HEK293T (cell line): Measurements from ENCODE around the gene ZFX.

Source experiments
- CTCF ChIA-PET: fragments of 350-600 bp; formaldehyde crosslinking; extraction: SDS; loops from one replicate; lab custom pipeline; 2021; ENCODE audit warnings: antibody characterized with exemption, inconsistent platforms; lab: Yijun Ruan, JAX
- POLR2A ChIA-PET: fragments of 350-600 bp; formaldehyde crosslinking; extraction: SDS; loops from one replicate; lab custom pipeline; 2020; ENCODE audit warnings: antibody characterized with exemption, inconsistent platforms; lab: Yijun Ruan, JAX
- DNase-seq: peaks from one replicate; pipeline ENCODE4 v3.0.0; 2012; ENCODE audit warnings: mixed read lengths; ENCODE audit errors: extremely low spot score
- ARNT ChIP-seq: fragments of 450-650 bp; IDR thresholded peaks from 2 replicates; pipeline ENCODE4 v1.6.1; 2017; ENCODE audit warnings: mild to moderate bottlenecking
- BHLHE40 ChIP-seq: fragments of 450-650 bp; IDR thresholded peaks from 2 replicates; pipeline ENCODE4 v1.6.1; 2016; ENCODE audit warnings: mild to moderate bottlenecking, moderate library complexity, borderline replicate concordance
- CTBP1 ChIP-seq: fragments of 450-650 bp; IDR thresholded peaks from 2 replicates; pipeline ENCODE4 v1.6.1; 2016; ENCODE audit warnings: borderline replicate concordance
- ELF4 ChIP-seq: fragments of 450-650 bp; IDR thresholded peaks from 2 replicates; pipeline ENCODE4 v1.6.1; 2017; ENCODE audit warnings: antibody characterized with exemption
- FOXA1 ChIP-seq: fragments of 450-650 bp; IDR thresholded peaks from 2 replicates; pipeline ENCODE4 v1.6.1; 2016; ENCODE audit warnings: mild to moderate bottlenecking
- FOXK2 ChIP-seq: fragments of 450-650 bp; IDR thresholded peaks from 2 replicates; pipeline ENCODE4 v1.6.1; 2016; ENCODE audit warnings: mild to moderate bottlenecking
- FOXM1 ChIP-seq: fragments of 450-650 bp; IDR thresholded peaks from 2 replicates; pipeline ENCODE4 v1.6.1; 2017; ENCODE audit warnings: mild to moderate bottlenecking, borderline replicate concordance
- HDGF ChIP-seq: fragments of 450-650 bp; IDR thresholded peaks from 2 replicates; pipeline ENCODE4 v1.6.1; 2017; ENCODE audit warnings: antibody characterized with exemption, borderline replicate concordance
- L3MBTL2 ChIP-seq: fragments of 450-650 bp; conservative IDR thresholded peaks from 2 replicates; pipeline ENCODE4 v1.6.1; 2016; ENCODE audit warnings: mild to moderate bottlenecking
- LEF1 ChIP-seq: fragments of 450-650 bp; IDR thresholded peaks from 2 replicates; pipeline ENCODE4 v1.6.1; 2017; ENCODE audit warnings: mild to moderate bottlenecking, borderline replicate concordance
- NFRKB ChIP-seq: fragments of 450-650 bp; IDR thresholded peaks from 2 replicates; pipeline ENCODE4 v1.6.1; 2016; ENCODE audit warnings: mild to moderate bottlenecking, moderate library complexity
- PKNOX1 ChIP-seq: fragments of 450-650 bp; IDR thresholded peaks from 2 replicates; pipeline ENCODE4 v1.6.1; 2016
- SP1 ChIP-seq: fragments of 450-650 bp; IDR thresholded peaks from 2 replicates; pipeline ENCODE4 v1.6.1; 2017
- SUZ12 ChIP-seq: fragments of 450-650 bp; IDR thresholded peaks from 2 replicates; pipeline ENCODE4 v1.6.1; 2016; ENCODE audit warnings: mild to moderate bottlenecking
- TARDBP ChIP-seq: fragments of 450-650 bp; IDR thresholded peaks from 2 replicates; pipeline ENCODE4 v1.6.1; 2016
- ZNF384 ChIP-seq: fragments of 450-650 bp; IDR thresholded peaks from 2 replicates; pipeline ENCODE4 v1.6.1; 2016

The ZFX gene

GRCh38 chrX:24202465-24203031, 53.0 kb downstream of the ZFX start:
- TF ChIP-seq SUZ12 = no peak
- no peak for TF ChIP-seq HDGF
- TF ChIP-seq FOXA1 = no peak
- no peak for TF ChIP-seq SP1
- no peak for TF ChIP-seq NFRKB
- no peak for TF ChIP-seq ELF4
- CTCF ChIA-PET = no interaction called here
- no peak for DNase-seq
- POLR2A ChIA-PET = no interaction called here

- ChIA-PET POLR2A (no interaction called here), CTCF (no interaction called here)
- TF ChIP-seq FOXA1 (no peak), LEF1 (no peak), SP1 (no peak), L3MBTL2 (no peak), PKNOX1 (no peak), ARNT (no peak), FOXK2 (no peak), NFRKB (no peak), TARDBP (no peak), BHLHE40 (no peak)
- no peak for DNase-seq
These were observed 53.7 kb downstream of the ZFX start for GRCh38 chrX:24203072-24203808.

GRCh38 chrX:24204331-24204730, 54.8 kb downstream of the ZFX start:
- ChIA-PET CTCF (no interaction called here), POLR2A (no interaction called here)
- no peak for DNase-seq
- TF ChIP-seq L3MBTL2 (no peak), ARNT (no peak), SP1 (no peak), BHLHE40 (no peak), SUZ12 (no peak), ZNF384 (no peak), PKNOX1 (no peak), FOXM1 (no peak), HDGF (no peak), CTBP1 (no peak)

- ChIA-PET CTCF (no interaction called here), POLR2A (no interaction called here)
- no peak for DNase-seq
- TF ChIP-seq CTBP1 (no peak), SP1 (no peak), NFRKB (no peak), FOXM1 (no peak), FOXK2 (no peak), SUZ12 (no peak), BHLHE40 (no peak), HDGF (no peak), ELF4 (no peak), L3MBTL2 (no peak), LEF1 (no peak), ARNT (no peak)
These were observed 55.4 kb downstream of the ZFX start for GRCh38 chrX:24204958-24205357.

- TF ChIP-seq FOXA1 (no peak), L3MBTL2 (no peak), ZNF384 (no peak), FOXM1 (no peak), CTBP1 (no peak), ARNT (no peak), PKNOX1 (no peak), NFRKB (no peak), FOXK2 (no peak), ELF4 (no peak), SUZ12 (no peak), TARDBP (no peak), SP1 (no peak), BHLHE40 (no peak), HDGF (no peak)
- POLR2A ChIA-PET = no interaction called here
- CTCF ChIA-PET = no interaction called here
- DNase-seq = no peak
These were observed 58.3 kb downstream of the ZFX start for GRCh38 chrX:24207826-24208225.

GRCh38 chrX:24208496-24209240, 59.1 kb downstream of the ZFX start:
- no peak for DNase-seq
- TF ChIP-seq TARDBP = no peak
- no peak for TF ChIP-seq FOXK2
- no peak for TF ChIP-seq ARNT
- no peak for TF ChIP-seq CTBP1
- TF ChIP-seq ELF4 = no peak
- no peak for TF ChIP-seq HDGF
- no peak for TF ChIP-seq FOXA1
- no peak for TF ChIP-seq FOXM1
- TF ChIP-seq LEF1 = no peak
- no peak for TF ChIP-seq SP1
- POLR2A ChIA-PET = no interaction called here
- CTCF ChIA-PET = no interaction called here
